Prostate gland (tissue), 2 donors: Measurements from ENCODE around the gene ATL1. TPM values are rescaled to one million over a fixed set of nuclear protein-coding genes. Genes with fewer than 3 reads are reported as not detected.

Source experiments
- DNase-seq: peaks from one replicate; pipeline ENCODE4 v3.0.0-alpha.2; 2019; ENCODE audit warnings: low spot score
- H3K27ac ChIP-seq, 2 donors: fragments of 200-600 bp; sonication (generic); 2 replicates each; pipeline ENCODE4 v1.5.1; 2017 to 2019
- H3K27me3 ChIP-seq: fragments of 200-600 bp; sonication (generic); replicated peaks from 2 replicates; pipeline ENCODE4 v1.5.1; 2019; ENCODE audit not compliant: insufficient read depth
- H3K36me3 ChIP-seq, 2 donors: fragments of 200-600 bp; sonication (generic); 1 replicate in 1 of 2; 2 replicates in 1 of 2; pipeline versions ENCODE4 v1.5.1 to v1.8.1; 2017 to 2019
- H3K4me1 ChIP-seq: fragments of 200-600 bp; sonication (generic); replicated peaks from 2 replicates; pipeline ENCODE4 v1.5.1; 2019
- H3K4me3 ChIP-seq, 2 donors: fragments of 200-600 bp; sonication (generic); 2 replicates each; pipeline ENCODE4 v1.5.1; 2017 to 2019
- H3K9me3 ChIP-seq: fragments of 200-600 bp; sonication (generic); 2 replicates; pipeline ENCODE4 v1.5.1; 2017
- CTCF ChIP-seq, 4 experiments: fragments of 200-600 bp in 2 of 4; fragments of 450-650 bp in 2 of 4; sonication (generic) in 2 of 4; IDR thresholded peaks; 1 replicate in 3 of 4; 2 replicates in 1 of 4; pipeline ENCODE4 v1.5.1; 2016 to 2019; ENCODE audit warnings: antibody characterized with exemption in 4 of 4, mild to moderate bottlenecking in 2 of 4, moderate library complexity in 2 of 4
- POLR2A ChIP-seq: fragments of 450-650 bp; IDR thresholded peaks from one replicate; pipeline ENCODE4 v1.6.1; 2016; ENCODE audit warnings: antibody characterized with exemption, mild to moderate bottlenecking
- POLR2AphosphoS5 ChIP-seq: sonication (generic); formaldehyde crosslinking; IDR thresholded peaks from one replicate; pipeline ENCODE4 v1.6.1; 2017; ENCODE audit warnings: antibody characterized with exemption
- WGBS: methylation state at CpG from one replicate; pipeline ENCODE4 v1.1.5; 2018; 5-methylcytosine and 5-hydroxymethylcytosine counted together
- intact Hi-C: fragments of 100-400 bp; cut with DNase I; formaldehyde crosslinking; loops from one replicate; pipeline ENCODE4 v1.14.2; 2022
- small RNA-seq, 2 donors: library from RNA; depleted of rRNA; stranded (forward); fragments of <200 nt; gene quantifications; one replicate each; pipeline ENCODE3, GENCODE V24; 2016
- total RNA-seq, 2 donors: library from RNA; depleted of rRNA; stranded (reverse); fragments of >200 nt; gene quantifications; one replicate each; pipeline ENCODE4 v1.1.0, GENCODE V29; 2016

Gene ATL1
- total RNA-seq, 2 donors from 2014 or later, result 5.3 to 26.5 TPM

- 33% methylated on average over 5 of the region's 5 CpGs for WGBS
- H3K9me3 ChIP-seq, result no peaks in the 10 kb centered on the region
- DNase-seq, result peak; percentile 20
- no peaks in the 10 kb centered on the region for H3K27me3 ChIP-seq
- no peaks in the 10 kb centered on the region for H3K4me1 ChIP-seq
- intact Hi-C loops, result no loop called here
- TF ChIP-seq POLR2AphosphoS5 (peak; percentile 64), CTCF (IDR thresholded peaks at IDR 0.05) (no peak)
- H3K36me3 ChIP-seq, result no peaks in the 10 kb centered on the region
- no peak overlapping the region for H3K4me3 ChIP-seq
- peak overlapping the region in 1 of 2 donors; percentile 52 for H3K27ac ChIP-seq
Measured at GRCh38 chr14:50677527-50678063, 117.7 kb downstream of the ATL1 start.

GRCh38 chr14:50678163-50678562 lies 118.2 kb downstream of the ATL1 start:
- H3K27me3 ChIP-seq, result no peaks in the 10 kb centered on the region
- intact Hi-C loops, result no loop called here
- peak overlapping the region in 1 of 2 donors; percentile 1 for H3K27ac ChIP-seq
- no peaks in the 10 kb centered on the region for H3K4me1 ChIP-seq
- H3K4me3 ChIP-seq, result no peak overlapping the region
- no peaks in the 10 kb centered on the region for H3K9me3 ChIP-seq
- H3K36me3 ChIP-seq, result no peaks in the 10 kb centered on the region
- no peak for DNase-seq
- TF ChIP-seq POLR2AphosphoS5 (no peak), POLR2A (no peak), CTCF (IDR thresholded peaks at IDR 0.05) (no peak)
- 75% methylated on average over 5 of the region's 5 CpGs for WGBS

GRCh38 chr14:50679674-50680073 lies 119.7 kb downstream of the ATL1 start:
- Histone ChIP-seq H3K27me3 (no peaks in the 10 kb centered on the region), H3K9me3 (no peaks in the 10 kb centered on the region), H3K4me3 (no peak overlapping the region), H3K4me1 (no peaks in the 10 kb centered on the region), H3K36me3 (no peaks in the 10 kb centered on the region), H3K27ac (no peak overlapping the region)
- DNase-seq, result no peak
- TF ChIP-seq POLR2AphosphoS5 (no peak), POLR2A (no peak), CTCF (IDR thresholded peaks at IDR 0.05) (no peak)
- intact Hi-C loops, result no loop called here

Small RNAs within 50 kb of the gene (small RNA-seq; reads per million reads assigned to genes)
- 0 reads per million in 2 donors for gene RN7SL452P
- gene SNRPGP1, result 0 reads per million in 2 donors

Other genes starting within 250 kb of the ATL1 start
- gene L2HGDH, start 247.9 kb upstream of the ATL1 start, total RNA-seq, result 1 to 10 TPM; 5.6 to 6.5 TPM
- gene DMAC2L, start 247.8 kb upstream of the ATL1 start, total RNA-seq, result 10 to 100 TPM in 1 of 2 donors, 1 to 10 TPM in 1; 6.9 to 24.5 TPM
- 10 to 100 TPM in 1 of 2 donors, 1 to 10 TPM in 1; 3.4 to 18.5 TPM for gene CDKL1, start 163.3 kb upstream of the ATL1 start, total RNA-seq
- 100 to 1,000 TPM in 1 of 2 donors, 10 to 100 TPM in 1; 76.2 to 102 TPM for gene MAP4K5, start 27.6 kb upstream of the ATL1 start, total RNA-seq
- gene SAV1, start 108.2 kb downstream of the ATL1 start, total RNA-seq, result 100 to 1,000 TPM in 1 of 2 donors, 10 to 100 TPM in 1; 29.4 to 105 TPM